ENCODE measurements around the gene PDLIM3.

DNA sequence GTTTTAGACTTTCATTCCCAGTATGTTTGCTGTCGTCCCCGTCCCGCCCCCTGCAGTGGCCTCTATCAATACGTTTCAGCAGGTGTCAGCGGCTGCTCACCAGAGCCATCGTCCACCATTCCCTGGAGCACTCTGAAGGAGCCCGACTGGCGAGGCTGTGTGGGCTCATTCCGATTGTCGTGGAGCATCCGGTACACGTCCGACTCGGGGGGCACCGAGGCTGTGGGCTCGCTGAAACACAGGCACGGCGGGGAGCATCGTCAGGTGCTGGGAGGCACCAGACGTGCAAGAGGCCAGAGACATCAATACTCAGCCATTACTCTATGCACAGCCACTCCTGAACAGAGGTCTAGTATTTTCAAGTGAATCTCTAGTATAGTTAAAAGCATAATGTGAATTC is 28.9 kb downstream of the PDLIM3 start:
- TF ChIP-seq, protein P1, sequence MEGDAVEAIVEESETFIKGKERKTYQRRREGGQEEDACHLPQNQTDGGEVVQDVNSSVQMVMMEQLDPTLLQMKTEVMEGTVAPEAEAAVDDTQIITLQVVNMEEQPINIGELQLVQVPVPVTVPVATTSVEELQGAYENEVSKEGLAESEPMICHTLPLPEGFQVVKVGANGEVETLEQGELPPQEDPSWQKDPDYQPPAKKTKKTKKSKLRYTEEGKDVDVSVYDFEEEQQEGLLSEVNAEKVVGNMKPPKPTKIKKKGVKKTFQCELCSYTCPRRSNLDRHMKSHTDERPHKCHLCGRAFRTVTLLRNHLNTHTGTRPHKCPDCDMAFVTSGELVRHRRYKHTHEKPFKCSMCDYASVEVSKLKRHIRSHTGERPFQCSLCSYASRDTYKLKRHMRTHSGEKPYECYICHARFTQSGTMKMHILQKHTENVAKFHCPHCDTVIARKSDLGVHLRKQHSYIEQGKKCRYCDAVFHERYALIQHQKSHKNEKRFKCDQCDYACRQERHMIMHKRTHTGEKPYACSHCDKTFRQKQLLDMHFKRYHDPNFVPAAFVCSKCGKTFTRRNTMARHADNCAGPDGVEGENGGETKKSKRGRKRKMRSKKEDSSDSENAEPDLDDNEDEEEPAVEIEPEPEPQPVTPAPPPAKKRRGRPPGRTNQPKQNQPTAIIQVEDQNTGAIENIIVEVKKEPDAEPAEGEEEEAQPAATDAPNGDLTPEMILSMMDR (IDR thresholded peaks at IDR 0.05; ENCODE audit: insufficient read depth, low read length), result no peak
- TF ChIP-seq GABPA (IDR thresholded peaks at IDR 0.05; ENCODE audit: low read depth), result no peak
